Fibroblast of the aortic adventitia (primary cell): ENCODE results near the gene PRKN. TPM values are rescaled to one million over a fixed set of nuclear protein-coding genes. Genes with fewer than 3 reads are reported as not detected.
"Not testable (repeated sequence)": the region's sequence is repeated elsewhere in the genome, so short reads cannot be mapped to it uniquely, and the experiment has no call there.

ENCODE experiments used
- DNase-seq: peaks from one replicate; pipeline ENCODE4 v3.0.0-alpha.2; 2010; ENCODE audit warnings: low read depth
- H3K4me3 ChIP-seq: 2 replicates; pipeline ENCODE4 v1.5.1; 2011; ENCODE audit warnings: low read depth, mild to moderate bottlenecking, control low read depth, low read length, moderate library complexity
- CTCF ChIP-seq: IDR thresholded peaks from 2 replicates; pipeline ENCODE4 v1.5.1; 2011; ENCODE audit warnings: mild to moderate bottlenecking, low read length, control low read depth, inconsistent platforms; ENCODE audit not compliant: insufficient read depth
- total RNA-seq: library from RNA; depleted of rRNA; stranded (reverse); fragments of >200 nt; gene quantifications from 2 replicates; pipeline ENCODE4 v1.2.3, GENCODE V29; 2012; ENCODE audit warnings: low replicate concordance

PRKN gene
- total RNA-seq, 1 donor, result 2.0 TPM

GRCh38 chr6:161828355-161828754, 899.2 kb downstream of the PRKN start:
- H3K4me3 ChIP-seq, result no peak overlapping the region
- TF ChIP-seq CTCF, result no peak
- no peak for DNase-seq

- no peak for DNase-seq
- H3K4me3 ChIP-seq, result no peak overlapping the region
- TF ChIP-seq CTCF, result no peak
Measured at GRCh38 chr6:161826512-161826911, 901.1 kb downstream of the PRKN start.

GRCh38 chr6:161822204-161822603, 905.4 kb downstream of the PRKN start:
- DNase-seq, H3K4me3 ChIP-seq: not testable (repeated sequence)

GRCh38 chr6:161817881-161818280, 909.7 kb downstream of the PRKN start:
- no peak for TF ChIP-seq CTCF
- H3K4me3 ChIP-seq, result no peak overlapping the region
- DNase-seq, result no peak

- TF ChIP-seq CTCF, result no peak
- no peak for DNase-seq
- H3K4me3 ChIP-seq, result no peak overlapping the region
Measured at GRCh38 chr6:161815965-161816364, 911.6 kb downstream of the PRKN start.

GRCh38 chr6:161813156-161813555, 914.4 kb downstream of the PRKN start:
- H3K4me3 ChIP-seq, result no peak overlapping the region
- TF ChIP-seq CTCF, result no peak
- no peak for DNase-seq

- TF ChIP-seq CTCF, result no peak
- DNase-seq, result no peak
- no peak overlapping the region for H3K4me3 ChIP-seq
Measured at GRCh38 chr6:161809971-161810370, 917.6 kb downstream of the PRKN start.
